Panc1 (cell line): ENCODE data around the gene TACC2. TPM values are rescaled to one million over a fixed set of nuclear protein-coding genes. Genes with fewer than 3 reads are reported as not detected.

Experiments used
- ATAC-seq: fragments of 200-7000 bp; cut with Tn5 transposase; 2 replicates; pipeline ENCODE4 v1.9.1; 2020; ENCODE audit warnings: mild to moderate bottlenecking, moderate library complexity
- BruUV-seq: library from RNA; stranded (reverse); fragments of 400-500 nt; replicated peaks from 2 replicates; lab custom pipeline; 2021; lab: Mats Ljungman, UMichigan
- CTCF ChIA-PET: fragments of 300-600 bp; sonication (Branson Sonifier 250); formaldehyde crosslinking; loops from one replicate; lab custom pipeline; 2022; ENCODE audit warnings: antibody characterized with exemption; lab: Charles Lee
- POLR2A ChIA-PET: fragments of 300-600 bp; sonication (Branson Sonifier 250); formaldehyde crosslinking; loops from one replicate; lab custom pipeline; 2022; ENCODE audit warnings: antibody characterized with exemption; lab: Charles Lee
- DNase-seq: peaks from one replicate; pipeline ENCODE4 v3.0.0-alpha.2; 2010; ENCODE audit warnings: low read depth, low spot score
- H3K27ac ChIP-seq: 2 replicates; pipeline ENCODE4 v1.5.1; 2011; ENCODE audit warnings: mild to moderate bottlenecking, low read length, inconsistent platforms
- H3K27me3 ChIP-seq: fragments of 200-500 bp; sonication (Bioruptor generic); 2 replicates; pipeline ENCODE4 v1.6.0; 2014; ENCODE audit warnings: low read length, inconsistent platforms; ENCODE audit not compliant: control insufficient read depth, insufficient read depth
- H3K36me3 ChIP-seq: fragments of 200-500 bp; sonication (Bioruptor generic); 2 replicates; pipeline ENCODE4 v1.5.1; 2014; ENCODE audit warnings: inconsistent platforms, mild to moderate bottlenecking, low read length, moderate library complexity; ENCODE audit not compliant: control insufficient read depth, insufficient read depth
- H3K4me1 ChIP-seq: 2 replicates; pipeline ENCODE4 v1.5.1; 2011; ENCODE audit warnings: inconsistent platforms, mild to moderate bottlenecking, low read length, moderate library complexity; ENCODE audit not compliant: control insufficient read depth, insufficient read depth
- H3K4me3 ChIP-seq, 2 experiments: 2 replicates each; pipeline ENCODE4 v1.5.1; 2011 to 2012; ENCODE audit warnings: low read depth in 2 of 2, low read length in 2 of 2, mild to moderate bottlenecking in 2 of 2, inconsistent platforms in 1 of 2, moderate library complexity in 1 of 2
- H3K9me3 ChIP-seq: fragments of 200-500 bp; sonication (Bioruptor generic); 2 replicates; pipeline ENCODE4 v1.5.1; 2014; ENCODE audit warnings: low read depth, mild to moderate bottlenecking, inconsistent platforms, low read length, moderate library complexity; ENCODE audit not compliant: control insufficient read depth, insufficient read depth
- POLR2AphosphoS5 ChIP-seq: IDR thresholded peaks from 2 replicates; pipeline ENCODE4 v1.6.1; 2012; ENCODE audit warnings: mild to moderate bottlenecking, low read depth, low read length, moderate library complexity
- SIN3A ChIP-seq: IDR thresholded peaks from 2 replicates; pipeline ENCODE4 v1.6.1; 2012; ENCODE audit warnings: low read depth, mild to moderate bottlenecking, low read length, moderate library complexity, borderline replicate concordance; ENCODE audit not compliant: insufficient read depth
- TCF7L2 ChIP-seq: IDR thresholded peaks from 2 replicates; pipeline ENCODE4 v1.6.1; 2011; ENCODE audit warnings: mild to moderate bottlenecking, low read depth, low read length, inconsistent platforms
- in situ Hi-C: cut with HindIII; loops from 2 replicates; pipeline ENCODE4 v1.10.0; 2016; ENCODE audit warnings: low sequenced_read_pairs, low pct_unique_long_range_greater_than_20kb
- intact Hi-C: fragments of 100-400 bp; cut with micrococcal nuclease; formaldehyde crosslinking; loops from one replicate; pipeline ENCODE4 v1.10.0; 2022; ENCODE audit not compliant: unreplicated experiment
- total RNA-seq: library from RNA; stranded (reverse); gene quantifications from one replicate; pipeline ENCODE4 v1.2.1, GENCODE V29; 2021; ENCODE audit not compliant: unreplicated experiment
- TF ChIP-seq, protein P1 (sequence below), 2 experiments: IDR thresholded peaks; 2 replicates each; pipeline ENCODE4 v1.6.1; 2011 to 2012; ENCODE audit warnings: low read depth in 2 of 2, control low read depth in 1 of 2, low read length in 1 of 2, mild to moderate bottlenecking in 1 of 2, moderate library complexity in 1 of 2; ENCODE audit not compliant: insufficient read depth in 1 of 2
- TF ChIP-seq, protein P2 (sequence below): fragments of 450-650 bp; IDR thresholded peaks from 2 replicates; pipeline ENCODE4 v1.5.1; 2017; ENCODE audit warnings: mild to moderate bottlenecking

The TACC2 gene
- total RNA-seq, 1 experiment from 2014 or later = 133 TPM

DNA sequence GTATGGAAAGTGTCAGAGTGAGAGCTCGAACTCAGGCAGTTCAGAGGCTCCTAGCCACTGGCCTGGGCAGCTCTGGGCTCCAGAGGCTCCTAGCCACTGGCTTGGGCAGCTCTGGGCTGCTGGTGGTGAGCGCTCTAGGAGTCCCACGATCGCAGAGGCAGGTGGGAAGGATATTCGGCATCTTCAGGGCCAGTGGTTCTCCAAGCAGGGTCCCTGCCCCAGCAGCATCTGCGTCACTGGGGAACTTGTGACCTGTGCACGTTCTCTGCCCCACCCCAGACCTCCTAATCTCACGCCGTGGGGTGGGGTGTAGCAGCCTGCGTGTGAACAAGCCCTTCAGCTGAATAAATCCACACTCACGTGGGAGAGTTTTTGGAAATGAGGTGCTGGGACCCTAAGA lies 256.9 kb downstream of the TACC2 start:
- H3K4me1 ChIP-seq = no peaks in the 10 kb centered on the region
- intact Hi-C loops = no loop called here
- CTCF ChIA-PET = no interaction called here
- H3K36me3 ChIP-seq = peaks cover under 1% of the 10 kb centered on the region
- H3K9me3 ChIP-seq = no peaks in the 10 kb centered on the region
- POLR2A ChIA-PET = no interaction called here
- no peak overlapping the region for H3K27ac ChIP-seq
- ATAC-seq (no peak), DNase-seq (no peak)
- TF ChIP-seq, protein P1, sequence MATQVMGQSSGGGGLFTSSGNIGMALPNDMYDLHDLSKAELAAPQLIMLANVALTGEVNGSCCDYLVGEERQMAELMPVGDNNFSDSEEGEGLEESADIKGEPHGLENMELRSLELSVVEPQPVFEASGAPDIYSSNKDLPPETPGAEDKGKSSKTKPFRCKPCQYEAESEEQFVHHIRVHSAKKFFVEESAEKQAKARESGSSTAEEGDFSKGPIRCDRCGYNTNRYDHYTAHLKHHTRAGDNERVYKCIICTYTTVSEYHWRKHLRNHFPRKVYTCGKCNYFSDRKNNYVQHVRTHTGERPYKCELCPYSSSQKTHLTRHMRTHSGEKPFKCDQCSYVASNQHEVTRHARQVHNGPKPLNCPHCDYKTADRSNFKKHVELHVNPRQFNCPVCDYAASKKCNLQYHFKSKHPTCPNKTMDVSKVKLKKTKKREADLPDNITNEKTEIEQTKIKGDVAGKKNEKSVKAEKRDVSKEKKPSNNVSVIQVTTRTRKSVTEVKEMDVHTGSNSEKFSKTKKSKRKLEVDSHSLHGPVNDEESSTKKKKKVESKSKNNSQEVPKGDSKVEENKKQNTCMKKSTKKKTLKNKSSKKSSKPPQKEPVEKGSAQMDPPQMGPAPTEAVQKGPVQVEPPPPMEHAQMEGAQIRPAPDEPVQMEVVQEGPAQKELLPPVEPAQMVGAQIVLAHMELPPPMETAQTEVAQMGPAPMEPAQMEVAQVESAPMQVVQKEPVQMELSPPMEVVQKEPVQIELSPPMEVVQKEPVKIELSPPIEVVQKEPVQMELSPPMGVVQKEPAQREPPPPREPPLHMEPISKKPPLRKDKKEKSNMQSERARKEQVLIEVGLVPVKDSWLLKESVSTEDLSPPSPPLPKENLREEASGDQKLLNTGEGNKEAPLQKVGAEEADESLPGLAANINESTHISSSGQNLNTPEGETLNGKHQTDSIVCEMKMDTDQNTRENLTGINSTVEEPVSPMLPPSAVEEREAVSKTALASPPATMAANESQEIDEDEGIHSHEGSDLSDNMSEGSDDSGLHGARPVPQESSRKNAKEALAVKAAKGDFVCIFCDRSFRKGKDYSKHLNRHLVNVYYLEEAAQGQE (IDR thresholded peaks at IDR 0.05; ENCODE audit: insufficient read depth in 1 of 2, low read depth in 2 of 2, low read length in 1 of 2) = no peak
- TF ChIP-seq POLR2AphosphoS5 = no peak
- no peak for TF ChIP-seq TCF7L2
- no peak for TF ChIP-seq SIN3A
- TF ChIP-seq, protein P2, sequence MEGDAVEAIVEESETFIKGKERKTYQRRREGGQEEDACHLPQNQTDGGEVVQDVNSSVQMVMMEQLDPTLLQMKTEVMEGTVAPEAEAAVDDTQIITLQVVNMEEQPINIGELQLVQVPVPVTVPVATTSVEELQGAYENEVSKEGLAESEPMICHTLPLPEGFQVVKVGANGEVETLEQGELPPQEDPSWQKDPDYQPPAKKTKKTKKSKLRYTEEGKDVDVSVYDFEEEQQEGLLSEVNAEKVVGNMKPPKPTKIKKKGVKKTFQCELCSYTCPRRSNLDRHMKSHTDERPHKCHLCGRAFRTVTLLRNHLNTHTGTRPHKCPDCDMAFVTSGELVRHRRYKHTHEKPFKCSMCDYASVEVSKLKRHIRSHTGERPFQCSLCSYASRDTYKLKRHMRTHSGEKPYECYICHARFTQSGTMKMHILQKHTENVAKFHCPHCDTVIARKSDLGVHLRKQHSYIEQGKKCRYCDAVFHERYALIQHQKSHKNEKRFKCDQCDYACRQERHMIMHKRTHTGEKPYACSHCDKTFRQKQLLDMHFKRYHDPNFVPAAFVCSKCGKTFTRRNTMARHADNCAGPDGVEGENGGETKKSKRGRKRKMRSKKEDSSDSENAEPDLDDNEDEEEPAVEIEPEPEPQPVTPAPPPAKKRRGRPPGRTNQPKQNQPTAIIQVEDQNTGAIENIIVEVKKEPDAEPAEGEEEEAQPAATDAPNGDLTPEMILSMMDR = no peak
- no peak overlapping the region for H3K4me3 ChIP-seq
- no TSS peak for BruUV-seq
- in situ Hi-C loops = no loop called here
- H3K27me3 ChIP-seq = no peaks in the 10 kb centered on the region

DNA sequence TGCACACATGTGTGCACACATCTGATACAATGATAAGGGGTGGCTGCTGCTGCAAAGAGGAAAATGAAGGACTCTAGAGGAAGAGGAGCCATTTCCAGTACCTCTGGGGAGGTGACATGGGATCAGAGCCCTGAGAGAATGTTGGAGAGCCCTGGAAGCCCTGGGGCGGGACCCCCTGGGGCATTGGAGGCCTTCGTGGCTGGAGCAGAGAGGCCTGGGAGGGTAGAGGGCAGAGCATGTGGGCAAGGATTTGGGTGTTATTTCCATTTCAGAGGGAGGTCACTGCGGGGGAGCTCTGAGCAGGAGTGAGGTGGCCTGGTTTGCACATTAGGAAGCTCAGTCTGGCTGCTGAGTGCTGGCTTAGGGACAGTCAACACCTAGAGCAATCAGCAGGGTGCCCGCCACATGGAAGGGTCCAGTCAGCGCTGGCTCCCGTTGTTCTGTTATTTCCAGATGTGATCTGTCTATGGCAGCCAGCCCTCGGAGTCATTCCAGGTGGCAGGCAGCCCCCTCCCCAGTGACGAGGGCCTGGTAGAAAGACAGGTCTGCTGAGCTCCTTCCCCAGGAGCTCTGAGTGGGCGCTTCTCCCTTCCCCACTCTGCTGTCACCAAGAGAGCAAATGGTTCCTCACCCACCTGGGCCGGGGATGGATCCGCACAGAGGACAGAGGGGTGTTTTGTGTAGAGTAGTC lies 258.0 kb downstream of the TACC2 start:
- no peak for ATAC-seq
- ChIA-PET POLR2A (no interaction called here), CTCF (interaction anchor here (0.5 kb wide), 1 partner anchor 319 kb away, joined by 3 read pairs; no protein-coding TSS in a partner anchor)
- H3K36me3 ChIP-seq = no peaks in the 10 kb centered on the region; the same call in none of the 2 replicates
- no peak overlapping the region for H3K4me3 ChIP-seq
- no peaks in the 10 kb centered on the region for H3K9me3 ChIP-seq
- no peaks in the 10 kb centered on the region for H3K27me3 ChIP-seq
- no peak overlapping the region for H3K27ac ChIP-seq
- intact Hi-C loops = no loop called here
- no peak for TF ChIP-seq POLR2AphosphoS5
- TF ChIP-seq, protein P1 (IDR thresholded peaks at IDR 0.05; ENCODE audit: insufficient read depth in 1 of 2, low read depth in 2 of 2, low read length in 1 of 2) = no peak
- no peak for TF ChIP-seq SIN3A
- TF ChIP-seq, protein P2 = no peak
- no peak for TF ChIP-seq TCF7L2
- in situ Hi-C loops = no loop called here
- no peaks in the 10 kb centered on the region for H3K4me1 ChIP-seq
- DNase-seq = no peak
- no TSS peak for BruUV-seq
